Hepatocyte (in vitro differentiated cells): ENCODE results near the gene SH3GL2. TPM values are rescaled to one million over a fixed set of nuclear protein-coding genes. Genes with fewer than 3 reads are reported as not detected.
A peak's percentile ranks its signal among the peaks of the same experiment; 100 is the strongest.

Experiments used
- DNase-seq: peaks from one replicate; pipeline ENCODE4 v3.0.0-alpha.2; 2016; ENCODE audit warnings: low spot score
- H2AFZ ChIP-seq: fragments of 200-600 bp; sonication (generic); 2 replicates; pipeline ENCODE4 v1.6.0; 2016; ENCODE audit warnings: antibody characterized with exemption, mild to moderate bottlenecking
- H3K27ac ChIP-seq: fragments of 200-600 bp; sonication (generic); 2 replicates; pipeline ENCODE4 v1.5.1; 2016; ENCODE audit warnings: mild to moderate bottlenecking
- H3K27me3 ChIP-seq: fragments of 200-600 bp; sonication (generic); 2 replicates; pipeline ENCODE4 v1.6.1; 2016
- H3K36me3 ChIP-seq: fragments of 200-600 bp; sonication (generic); replicated peaks from 2 replicates; pipeline ENCODE4 v1.5.1; 2016; ENCODE audit warnings: low read depth; ENCODE audit not compliant: insufficient read depth
- H3K4me1 ChIP-seq: fragments of 200-600 bp; sonication (generic); 2 replicates; pipeline ENCODE4 v1.5.1; 2016; ENCODE audit warnings: mild to moderate bottlenecking, moderate library complexity; ENCODE audit not compliant: insufficient read depth
- H3K4me2 ChIP-seq: fragments of 200-600 bp; sonication (generic); 2 replicates; pipeline ENCODE4 v1.6.0; 2016
- H3K4me3 ChIP-seq: fragments of 200-600 bp; sonication (generic); 2 replicates; pipeline ENCODE4 v1.5.1; 2016; ENCODE audit warnings: mild to moderate bottlenecking
- H3K79me2 ChIP-seq: fragments of 200-600 bp; sonication (generic); 2 replicates; pipeline ENCODE4 v1.6.0; 2017; ENCODE audit warnings: mild to moderate bottlenecking
- H3K9me2 ChIP-seq: fragments of 200-600 bp; sonication (generic); replicated peaks from 2 replicates; pipeline ENCODE4 v1.6.0; 2017; ENCODE audit warnings: mild to moderate bottlenecking; ENCODE audit not compliant: insufficient read depth
- H3K9me3 ChIP-seq: fragments of 200-600 bp; sonication (generic); 2 replicates; pipeline ENCODE4 v1.5.1; 2016; ENCODE audit warnings: low read depth, mild to moderate bottlenecking
- H4K20me1 ChIP-seq: fragments of 200-600 bp; sonication (generic); 2 replicates; pipeline ENCODE4 v1.6.0; 2016; ENCODE audit warnings: mild to moderate bottlenecking; ENCODE audit not compliant: insufficient read depth, poor library complexity, severe bottlenecking
- EZH2 ChIP-seq: fragments of 200-600 bp; sonication (generic); IDR thresholded peaks from 2 replicates; pipeline ENCODE4 v1.6.1; 2016; ENCODE audit warnings: antibody characterized with exemption, mild to moderate bottlenecking, borderline replicate concordance
- EZH2phosphoT487 ChIP-seq: fragments of 200-600 bp; sonication (generic); IDR thresholded peaks from one replicate; pipeline ENCODE4 v1.6.1; 2018; ENCODE audit warnings: antibody characterized with exemption, mild to moderate bottlenecking, low read depth, moderate library complexity; ENCODE audit not compliant: unreplicated experiment, severe bottlenecking
- WGBS: methylation state at CpG from one replicate; pipeline ENCODE4 v1.1.6; 2016; ENCODE audit warnings: low lambda C conversion rate; ENCODE audit errors: missing lambda C conversion rate; 5-methylcytosine and 5-hydroxymethylcytosine counted together
- polyA plus RNA-seq: library from polyadenylated mRNA; unstranded; fragments of >200 nt; fragmentation: Nextera tagmentation; extraction: Ambion mirVana; gene quantifications from 2 replicates; pipeline ENCODE4 v1.2.1, GENCODE V29; 2016
- total RNA-seq: library from RNA; depleted of rRNA; stranded (reverse); fragments of >200 nt; gene quantifications from 2 replicates; pipeline ENCODE4 v1.2.3, GENCODE V29; 2014
- TF ChIP-seq, protein P1 (sequence below): fragments of 200-600 bp; sonication (generic); IDR thresholded peaks from 2 replicates; pipeline ENCODE4 v1.5.1; 2016; ENCODE audit warnings: antibody characterized with exemption, mild to moderate bottlenecking; ENCODE audit not compliant: poor library complexity

Gene SH3GL2
- total and polyA plus RNA-seq, 2 experiments from 2014 or later, result 2.8 to 5.8 TPM

DNA sequence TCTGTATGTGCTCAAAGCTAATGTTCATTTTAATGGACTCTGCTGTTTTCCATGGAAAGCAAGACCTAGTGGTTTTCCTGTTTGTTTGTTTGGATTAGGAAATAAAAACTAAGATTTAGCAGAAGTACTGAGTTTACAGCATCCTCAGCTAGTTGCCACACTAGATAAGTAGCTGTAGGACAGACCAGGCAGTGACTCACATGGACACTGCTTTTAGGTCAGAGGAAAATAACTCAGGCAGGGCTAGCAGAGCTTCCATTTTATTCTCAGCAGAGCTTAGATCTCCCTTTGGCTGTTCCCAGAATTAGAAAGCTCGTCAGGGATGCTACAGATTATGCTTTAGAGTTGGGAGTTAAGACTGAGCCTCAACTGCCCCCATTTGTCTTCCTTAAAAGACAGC is 204.4 kb downstream of the SH3GL2 start:
- H3K27me3 ChIP-seq, result no peaks in the 10 kb centered on the region
- no peaks in the 10 kb centered on the region for H4K20me1 ChIP-seq
- H3K36me3 ChIP-seq, result no peaks in the 10 kb centered on the region
- no peaks in the 10 kb centered on the region for H3K9me2 ChIP-seq
- H3K4me2 ChIP-seq, result no peak overlapping the region
- WGBS, result 50% methylated on average over 1 of the region's 1 CpG
- TF ChIP-seq EZH2phosphoT487 (no peak), EZH2 (no peak)
- TF ChIP-seq, protein P1, sequence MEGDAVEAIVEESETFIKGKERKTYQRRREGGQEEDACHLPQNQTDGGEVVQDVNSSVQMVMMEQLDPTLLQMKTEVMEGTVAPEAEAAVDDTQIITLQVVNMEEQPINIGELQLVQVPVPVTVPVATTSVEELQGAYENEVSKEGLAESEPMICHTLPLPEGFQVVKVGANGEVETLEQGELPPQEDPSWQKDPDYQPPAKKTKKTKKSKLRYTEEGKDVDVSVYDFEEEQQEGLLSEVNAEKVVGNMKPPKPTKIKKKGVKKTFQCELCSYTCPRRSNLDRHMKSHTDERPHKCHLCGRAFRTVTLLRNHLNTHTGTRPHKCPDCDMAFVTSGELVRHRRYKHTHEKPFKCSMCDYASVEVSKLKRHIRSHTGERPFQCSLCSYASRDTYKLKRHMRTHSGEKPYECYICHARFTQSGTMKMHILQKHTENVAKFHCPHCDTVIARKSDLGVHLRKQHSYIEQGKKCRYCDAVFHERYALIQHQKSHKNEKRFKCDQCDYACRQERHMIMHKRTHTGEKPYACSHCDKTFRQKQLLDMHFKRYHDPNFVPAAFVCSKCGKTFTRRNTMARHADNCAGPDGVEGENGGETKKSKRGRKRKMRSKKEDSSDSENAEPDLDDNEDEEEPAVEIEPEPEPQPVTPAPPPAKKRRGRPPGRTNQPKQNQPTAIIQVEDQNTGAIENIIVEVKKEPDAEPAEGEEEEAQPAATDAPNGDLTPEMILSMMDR, result no peak
- no peaks in the 10 kb centered on the region for H3K9me3 ChIP-seq
- DNase-seq, result peak; percentile 26
- no peaks in the 10 kb centered on the region for H3K4me1 ChIP-seq
- H3K79me2 ChIP-seq, result no peaks in the 10 kb centered on the region
- H3K4me3 ChIP-seq, result no peak overlapping the region
- no peak overlapping the region for H3K27ac ChIP-seq
- no peak overlapping the region for H2AFZ ChIP-seq

DNA sequence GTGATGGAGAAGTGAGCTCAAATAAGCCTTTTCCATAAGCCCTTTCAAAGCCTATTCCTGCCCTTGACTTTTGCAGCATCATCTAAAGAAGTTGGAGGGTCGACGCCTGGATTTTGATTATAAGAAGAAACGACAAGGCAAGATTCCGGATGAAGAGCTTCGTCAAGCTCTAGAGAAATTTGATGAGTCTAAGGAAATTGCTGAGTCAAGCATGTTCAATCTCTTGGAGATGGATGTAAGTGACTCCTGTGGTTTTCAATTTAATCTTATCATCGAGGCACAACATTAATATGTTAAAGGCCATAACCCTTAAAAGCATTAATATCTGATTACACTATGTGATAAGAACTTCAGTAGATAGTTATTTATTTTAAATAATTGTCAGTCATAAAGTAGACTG is 210.4 kb downstream of the SH3GL2 start:
- Histone ChIP-seq H4K20me1 (no peaks in the 10 kb centered on the region), H3K36me3 (no peaks in the 10 kb centered on the region), H3K9me3 (no peaks in the 10 kb centered on the region), H3K4me1 (no peaks in the 10 kb centered on the region), H2AFZ (no peak overlapping the region), H3K4me2 (no peak overlapping the region), H3K79me2 (no peaks in the 10 kb centered on the region), H3K27ac (no peak overlapping the region), H3K9me2 (no peaks in the 10 kb centered on the region), H3K27me3 (peaks cover 5% of the 10 kb centered on the region), H3K4me3 (no peak overlapping the region)
- no peak for DNase-seq
- no peak for TF ChIP-seq EZH2
- no peak for TF ChIP-seq EZH2phosphoT487
- TF ChIP-seq, protein P1, result no peak
- WGBS, result 87% methylated on average over 6 of the region's 6 CpGs

DNA sequence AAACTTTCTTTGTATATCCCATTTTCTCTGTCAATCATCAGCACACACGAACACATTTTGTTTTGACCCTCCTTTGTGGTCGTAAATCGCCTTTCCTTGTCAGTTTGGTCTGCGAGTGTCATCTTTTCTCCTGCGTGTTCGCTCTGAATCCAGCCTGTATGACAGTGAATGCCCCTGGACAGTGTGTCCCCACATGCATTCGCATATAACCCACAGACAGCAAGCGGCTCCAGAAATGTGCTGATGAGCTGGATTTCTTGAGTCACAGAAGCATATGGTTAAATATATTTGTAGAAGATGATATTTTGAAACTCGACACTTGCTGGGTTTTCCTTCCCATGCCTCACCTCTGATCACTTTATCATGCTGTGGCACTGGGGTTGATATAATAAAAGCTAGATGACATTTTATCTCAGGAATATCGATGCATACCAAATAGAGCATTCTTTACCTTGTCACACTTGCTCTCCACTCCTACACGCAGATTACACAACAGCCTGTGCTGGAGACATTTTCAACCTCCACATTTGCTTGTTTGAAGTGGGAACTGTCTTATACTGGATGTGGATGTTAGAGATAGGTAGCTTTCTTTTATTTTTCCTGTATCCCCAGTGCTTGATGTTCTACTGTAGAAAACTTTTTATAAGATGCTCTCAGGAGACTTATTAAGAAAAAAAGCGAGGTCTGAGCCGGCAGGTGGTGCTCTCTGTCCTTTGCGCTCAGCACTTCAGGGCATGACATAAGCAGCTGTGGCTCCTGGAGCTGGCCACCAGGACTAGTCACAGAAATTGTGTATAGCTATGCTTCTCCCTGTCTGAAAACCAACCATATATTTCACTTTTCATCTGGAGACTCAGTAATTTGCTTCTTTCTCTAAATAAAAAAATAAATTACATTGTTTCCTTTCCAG is 215.1 kb downstream of the SH3GL2 start:
- no peaks in the 10 kb centered on the region for H3K9me3 ChIP-seq
- TF ChIP-seq EZH2phosphoT487, result no peak
- TF ChIP-seq, protein P1, result peak; percentile 29
- H3K9me2 ChIP-seq, result no peaks in the 10 kb centered on the region
- H3K4me1 ChIP-seq, result no peaks in the 10 kb centered on the region
- no peak overlapping the region for H3K4me3 ChIP-seq
- 75% methylated on average over 14 of the region's 14 CpGs for WGBS
- no peaks in the 10 kb centered on the region for H4K20me1 ChIP-seq
- H3K27me3 ChIP-seq, result peaks cover 5% of the 10 kb centered on the region
- H3K36me3 ChIP-seq, result no peaks in the 10 kb centered on the region
- no peak overlapping the region for H3K27ac ChIP-seq
- peak; percentile 32 for DNase-seq
- H2AFZ ChIP-seq, result no peak overlapping the region
- no peak overlapping the region for H3K4me2 ChIP-seq
- no peaks in the 10 kb centered on the region for H3K79me2 ChIP-seq
